IPS-18c (cell line): Measurements from ENCODE around the gene DIS3L2.
"Not testable (repeated sequence)": the region's sequence is repeated elsewhere in the genome, so short reads cannot be mapped to it uniquely, and the experiment has no call there.

Experiments used
- H3K4me3 ChIP-seq: 2 replicates; pipeline ENCODE4 v1.7.0; 2013; ENCODE audit warnings: low read depth, mild to moderate bottlenecking, low read length, moderate library complexity; ENCODE audit not compliant: insufficient read depth
- H3K9me3 ChIP-seq: one replicate; pipeline ENCODE4 v1.6.1; 2013; ENCODE audit warnings: mild to moderate bottlenecking, low read length, moderate library complexity; ENCODE audit not compliant: control insufficient read depth, insufficient read depth

DIS3L2 gene

DNA sequence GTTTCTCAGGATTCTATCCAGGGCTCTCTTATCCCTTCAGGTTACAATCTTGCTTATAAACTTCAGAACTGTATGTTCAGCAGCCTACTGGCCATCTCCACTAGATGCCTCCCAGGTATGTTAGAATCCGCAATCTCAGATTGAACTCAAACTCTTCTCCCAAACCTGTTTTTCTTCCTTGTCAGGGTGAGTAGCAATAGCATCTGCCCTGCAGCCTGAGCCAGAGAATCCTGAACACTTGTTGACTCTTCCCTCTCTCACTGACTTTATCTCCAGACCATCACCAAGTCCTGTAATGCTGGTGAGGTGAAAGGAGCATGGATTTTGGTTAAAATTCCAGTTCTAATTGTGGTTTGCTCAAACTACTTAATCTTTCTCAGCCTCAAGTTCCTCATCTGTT is 334.5 kb downstream of the DIS3L2 start:
- Histone ChIP-seq H3K4me3 (no peak overlapping the region), H3K9me3 (no peaks in the 10 kb centered on the region)

DNA sequence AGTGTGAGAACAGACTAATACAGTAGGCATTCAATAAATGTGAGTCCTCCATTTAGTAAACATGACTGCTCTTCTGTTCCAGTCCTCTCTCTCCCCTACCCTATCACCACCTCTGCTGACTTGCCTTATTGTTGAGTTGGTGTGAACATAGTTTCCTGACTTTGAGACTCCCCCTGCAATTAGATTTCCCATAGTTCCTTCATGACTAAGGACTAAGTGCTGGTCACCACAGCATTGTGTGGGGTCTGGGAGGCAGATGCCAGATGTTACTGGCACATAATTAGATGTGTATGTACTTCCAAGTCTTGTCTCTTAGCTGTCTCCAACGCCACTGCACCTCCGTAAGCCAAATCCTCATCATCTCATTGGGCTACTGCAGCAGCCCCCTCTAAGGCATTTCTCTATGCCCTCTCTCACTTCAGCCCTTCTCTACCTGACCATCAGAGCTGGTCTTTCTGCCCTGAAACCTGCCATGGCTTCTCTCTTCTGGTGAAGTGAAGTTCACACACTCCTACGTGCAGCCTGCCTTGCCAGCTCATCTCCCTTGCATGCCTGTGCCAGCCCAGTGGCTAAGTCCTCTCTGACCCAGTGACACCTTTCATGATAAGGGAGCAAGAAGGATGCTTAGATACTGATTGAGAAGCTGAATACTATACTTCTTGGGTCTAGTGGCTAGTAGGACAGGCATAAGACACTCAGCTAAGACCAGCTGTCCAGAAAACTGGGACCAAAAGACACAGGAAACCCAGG is 335.4 kb downstream of the DIS3L2 start:
- no peak overlapping the region for H3K4me3 ChIP-seq
- no peaks in the 10 kb centered on the region for H3K9me3 ChIP-seq

DNA sequence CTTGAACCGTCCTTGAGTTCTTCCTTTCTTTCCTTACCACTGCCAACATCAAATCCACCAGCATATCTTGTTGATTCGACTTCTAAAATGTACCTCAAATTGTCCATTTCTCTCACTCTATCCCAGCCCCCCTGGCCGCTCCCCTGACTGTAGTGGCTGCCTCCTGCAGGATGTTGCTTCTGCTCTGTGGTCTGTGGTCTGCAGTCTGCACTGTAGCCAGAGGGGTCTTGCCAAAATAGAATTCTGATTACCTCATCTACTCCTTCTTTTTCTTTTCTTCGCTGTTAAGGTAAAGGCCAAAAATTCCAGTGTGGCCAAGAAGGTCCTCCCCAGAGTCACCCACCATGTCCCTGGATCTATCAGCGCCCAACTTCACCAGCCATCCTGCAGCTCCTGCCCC is 337.6 kb downstream of the DIS3L2 start:
- Histone ChIP-seq H3K4me3 (no peak overlapping the region), H3K9me3 (no peaks in the 10 kb centered on the region)

DNA sequence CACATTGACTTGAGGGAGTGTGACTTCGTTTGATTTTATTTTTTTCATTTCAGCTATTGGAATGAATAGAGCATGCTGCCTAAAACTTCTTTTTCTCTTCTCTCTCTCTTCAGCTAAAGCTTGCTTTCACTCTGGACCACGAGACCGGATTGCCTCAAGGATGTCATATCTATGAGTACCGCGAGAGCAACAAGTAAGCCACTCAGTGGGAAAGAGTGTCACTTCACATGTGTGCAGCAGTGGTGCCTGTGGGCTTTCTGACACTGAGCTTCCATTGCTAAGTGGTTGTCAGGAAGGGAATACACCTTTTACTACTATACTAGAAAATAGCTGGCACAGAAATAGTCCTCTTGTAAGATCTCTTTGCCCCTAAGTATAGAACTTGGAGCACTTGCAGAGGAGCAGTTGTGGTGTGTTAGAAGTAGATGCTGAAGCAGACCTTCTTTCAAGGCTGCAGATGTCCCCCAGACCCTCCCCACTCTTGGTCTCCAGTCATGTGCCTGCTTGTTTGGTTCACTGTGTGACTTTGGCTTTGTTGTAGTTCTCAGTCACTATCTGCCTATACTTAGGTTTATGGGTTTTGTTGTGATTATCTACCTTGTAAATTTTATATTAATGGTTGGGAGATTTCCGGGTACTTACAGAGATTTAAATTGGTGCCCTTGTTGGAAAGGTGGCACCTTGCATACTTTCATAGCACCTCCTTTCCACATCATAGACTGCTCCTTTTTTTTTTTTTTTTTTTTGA is 338.6 kb downstream of the DIS3L2 start:
- no peak overlapping the region for H3K4me3 ChIP-seq
- H3K9me3 ChIP-seq = no peaks in the 10 kb centered on the region

GRCh38 chr2:232300894-232301387 is 339.4 kb downstream of the DIS3L2 start:
- Histone ChIP-seq H3K4me3 (no peak overlapping the region), H3K9me3 (no peaks in the 10 kb centered on the region)

- Histone ChIP-seq H3K9me3 (no peaks in the 10 kb centered on the region), H3K4me3 (no peak overlapping the region)
Measured at GRCh38 chr2:232304236-232304635, 342.7 kb downstream of the DIS3L2 start.

DNA sequence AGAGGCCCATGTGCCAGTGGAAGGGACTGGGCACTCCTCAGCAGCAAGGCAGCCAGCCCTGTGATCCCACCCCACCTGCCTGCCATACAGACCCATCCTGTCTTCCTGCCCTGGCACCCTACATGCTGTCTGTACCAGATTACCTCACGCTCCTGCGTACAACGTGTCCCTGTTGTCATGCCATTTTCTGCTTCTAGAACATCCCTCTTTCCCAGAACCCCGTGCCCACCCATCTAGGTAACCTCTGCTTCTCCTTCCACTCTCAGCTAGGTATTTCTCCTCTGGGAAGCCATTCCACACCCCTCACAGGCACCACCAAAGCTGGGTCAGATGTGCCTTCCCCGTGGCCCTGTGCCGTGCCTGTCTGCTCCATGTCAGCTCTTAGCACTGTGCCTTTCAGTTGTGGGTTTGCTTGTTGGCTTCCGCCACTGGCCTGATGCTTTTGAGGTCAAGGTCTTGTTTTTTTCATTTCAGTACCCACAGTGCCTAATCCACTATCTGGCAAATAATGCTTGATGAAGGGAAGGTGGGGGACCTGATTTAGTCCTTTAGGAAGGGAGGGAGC is 345.3 kb downstream of the DIS3L2 start:
- Histone ChIP-seq H3K4me3 (no peak overlapping the region), H3K9me3 (no peaks in the 10 kb centered on the region)

GRCh38 chr2:232307854-232308253 is 346.3 kb downstream of the DIS3L2 start:
- Histone ChIP-seq H3K4me3 (no peak overlapping the region), H3K9me3 (no peaks in the 10 kb centered on the region)

GRCh38 chr2:232308986-232309385 is 347.5 kb downstream of the DIS3L2 start:
- no peak overlapping the region for H3K4me3 ChIP-seq
- no peaks in the 10 kb centered on the region for H3K9me3 ChIP-seq

DNA sequence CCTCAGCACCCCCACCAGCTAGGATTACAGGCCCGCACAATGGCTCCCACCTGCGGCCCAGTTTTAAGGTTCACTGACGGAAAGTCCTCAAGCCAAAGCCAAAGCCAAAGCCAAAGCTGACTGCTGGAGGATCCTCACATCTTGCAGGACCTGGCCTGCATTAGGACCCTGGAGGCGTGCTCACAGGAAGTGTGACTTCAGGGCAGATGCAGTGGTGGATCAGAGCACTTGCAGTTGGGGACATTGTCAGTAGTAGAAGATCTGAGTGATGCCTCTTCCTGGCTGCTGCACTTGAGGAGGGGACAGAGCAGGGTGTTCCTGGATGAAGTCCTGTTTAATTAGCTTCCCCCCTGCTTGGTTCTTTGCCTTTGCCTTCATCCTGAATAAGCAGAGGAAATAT is 348.1 kb downstream of the DIS3L2 start:
- H3K4me3 ChIP-seq = no peak overlapping the region
- no peaks in the 10 kb centered on the region for H3K9me3 ChIP-seq

DNA sequence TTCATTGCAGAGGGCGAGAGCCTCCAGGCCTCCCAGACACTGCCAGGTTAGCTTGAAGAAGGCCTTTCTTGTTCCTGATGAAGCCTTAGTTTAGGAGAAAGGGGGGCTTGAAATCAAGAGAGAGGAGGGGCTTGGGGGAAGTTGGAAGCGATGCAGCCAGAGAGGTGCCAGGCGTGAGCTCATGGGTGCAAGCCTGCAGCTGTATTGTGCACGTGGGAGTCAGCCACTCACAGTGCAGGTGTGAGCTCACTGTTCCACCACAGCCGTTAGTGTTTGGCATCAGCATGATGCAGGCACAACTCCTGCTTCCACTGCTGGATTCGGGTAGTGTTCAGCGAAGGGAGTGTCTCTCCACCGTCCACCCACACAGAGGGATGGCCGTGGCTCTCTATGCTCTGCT is 348.6 kb downstream of the DIS3L2 start:
- H3K9me3 ChIP-seq = no peaks in the 10 kb centered on the region
- H3K4me3 ChIP-seq = no peak overlapping the region

GRCh38 chr2:232310696-232311095 is 349.2 kb downstream of the DIS3L2 start:
- no peak overlapping the region for H3K4me3 ChIP-seq
- H3K9me3 ChIP-seq = no peaks in the 10 kb centered on the region

DNA sequence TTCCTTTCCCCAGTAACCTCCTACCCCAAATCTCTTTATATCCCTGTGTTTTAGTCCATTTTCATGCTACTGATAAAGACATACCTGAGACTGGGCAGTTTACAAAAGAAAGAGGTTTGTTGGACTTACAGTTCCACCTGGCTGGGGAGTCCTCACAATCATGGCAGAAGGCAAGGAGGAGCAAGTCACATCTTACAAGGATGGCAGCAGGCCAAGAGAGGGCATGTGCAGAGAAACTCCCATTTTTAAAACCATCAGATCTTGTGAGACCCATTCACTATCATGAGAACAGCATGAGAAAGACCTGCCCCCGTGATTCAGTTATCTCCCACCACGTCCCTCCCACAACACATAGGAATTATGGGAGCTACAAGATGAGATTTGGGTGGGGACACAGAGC is 352.1 kb downstream of the DIS3L2 start:
- H3K9me3 ChIP-seq, H3K4me3 ChIP-seq: not testable (repeated sequence)

GRCh38 chr2:232315049-232315922 is 353.8 kb downstream of the DIS3L2 start:
- Histone ChIP-seq H3K4me3 (no peak overlapping the region), H3K9me3 (no peaks in the 10 kb centered on the region)

DNA sequence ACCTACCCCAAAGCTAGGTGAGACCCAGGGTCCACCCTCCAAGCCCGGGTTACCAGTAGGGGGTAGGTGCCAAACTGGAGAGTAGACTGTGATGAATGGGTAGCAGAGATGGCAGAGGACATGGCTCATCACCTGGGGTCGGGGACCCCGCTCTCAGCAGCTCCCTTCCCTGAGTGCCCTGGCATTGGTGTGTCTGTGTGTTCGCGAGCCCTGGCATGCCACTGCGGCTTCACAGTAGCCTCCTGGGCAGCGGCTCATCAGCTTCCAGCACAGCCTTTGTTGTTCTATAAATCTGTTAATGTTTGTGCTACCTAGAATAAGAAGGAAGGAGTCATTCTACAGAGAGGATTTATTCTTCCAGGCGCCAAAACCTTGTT is 354.4 kb downstream of the DIS3L2 start:
- Histone ChIP-seq H3K9me3 (no peaks in the 10 kb centered on the region), H3K4me3 (no peak overlapping the region)

DNA sequence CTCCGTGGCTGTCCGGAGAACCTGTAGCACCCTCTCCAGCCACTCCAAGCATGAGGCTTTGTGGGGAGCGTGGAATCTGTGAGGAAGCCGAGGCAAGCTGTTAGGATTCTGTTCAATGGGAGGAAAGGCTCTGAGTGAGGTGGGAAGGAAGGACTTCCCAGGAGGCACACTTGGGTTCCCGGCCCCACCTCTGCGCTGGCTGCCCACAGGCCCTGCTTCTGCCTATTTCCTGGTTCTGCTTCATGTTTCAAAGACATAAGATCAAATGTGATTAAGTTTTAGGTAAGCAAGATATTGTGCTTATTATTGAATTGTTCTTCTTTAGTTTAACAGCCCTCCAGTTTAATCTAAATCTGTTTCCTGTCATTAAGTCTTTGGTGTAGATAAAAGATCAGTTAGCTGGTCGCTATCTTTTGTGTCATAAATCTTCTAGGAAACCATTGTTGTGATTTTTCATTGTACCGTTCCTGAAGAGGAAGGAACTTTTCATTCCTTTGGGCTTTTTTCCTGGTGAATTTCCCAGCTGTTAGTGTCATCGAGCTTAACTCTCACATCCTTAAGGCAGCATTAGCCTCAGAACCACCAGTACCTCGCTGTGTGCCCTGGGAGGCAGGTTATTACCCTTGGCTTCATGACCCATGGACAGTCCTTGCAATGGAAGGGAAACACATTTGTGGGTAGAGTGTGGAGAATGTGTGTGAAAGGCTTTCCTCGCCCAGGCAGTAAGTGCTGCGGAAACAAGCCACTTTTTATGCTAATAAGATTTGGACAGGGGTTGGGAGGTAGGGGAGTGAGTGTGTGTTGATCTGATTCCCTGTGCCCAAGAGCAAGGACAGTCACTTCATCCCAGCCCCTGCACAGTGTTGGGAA is 355.2 kb downstream of the DIS3L2 start:
- Histone ChIP-seq H3K4me3 (no peak overlapping the region), H3K9me3 (no peaks in the 10 kb centered on the region)
